Panc1 (cell line): ENCODE measurements around the gene HS3ST6. TPM values are rescaled to one million over a fixed set of nuclear protein-coding genes. Genes with fewer than 3 reads are reported as not detected.
A peak's percentile ranks its signal among the peaks of the same experiment; 100 is the strongest.

Experiments
- ATAC-seq: fragments of 200-7000 bp; cut with Tn5 transposase; 2 replicates; pipeline ENCODE4 v1.9.1; 2020; ENCODE audit warnings: mild to moderate bottlenecking, moderate library complexity
- BruUV-seq: library from RNA; stranded (reverse); fragments of 400-500 nt; replicated peaks from 2 replicates; lab custom pipeline; 2021; lab: Mats Ljungman, UMichigan
- CTCF ChIA-PET: fragments of 300-600 bp; sonication (Branson Sonifier 250); formaldehyde crosslinking; loops from one replicate; lab custom pipeline; 2022; ENCODE audit warnings: antibody characterized with exemption; lab: Charles Lee
- POLR2A ChIA-PET: fragments of 300-600 bp; sonication (Branson Sonifier 250); formaldehyde crosslinking; loops from one replicate; lab custom pipeline; 2022; ENCODE audit warnings: antibody characterized with exemption; lab: Charles Lee
- DNase-seq: peaks from one replicate; pipeline ENCODE4 v3.0.0-alpha.2; 2010; ENCODE audit warnings: low read depth, low spot score
- H3K27ac ChIP-seq: 2 replicates; pipeline ENCODE4 v1.5.1; 2011; ENCODE audit warnings: mild to moderate bottlenecking, low read length, inconsistent platforms
- H3K27me3 ChIP-seq: fragments of 200-500 bp; sonication (Bioruptor generic); 2 replicates; pipeline ENCODE4 v1.6.0; 2014; ENCODE audit warnings: low read length, inconsistent platforms; ENCODE audit not compliant: control insufficient read depth, insufficient read depth
- H3K36me3 ChIP-seq: fragments of 200-500 bp; sonication (Bioruptor generic); 2 replicates; pipeline ENCODE4 v1.5.1; 2014; ENCODE audit warnings: inconsistent platforms, mild to moderate bottlenecking, low read length, moderate library complexity; ENCODE audit not compliant: control insufficient read depth, insufficient read depth
- H3K4me1 ChIP-seq: 2 replicates; pipeline ENCODE4 v1.5.1; 2011; ENCODE audit warnings: inconsistent platforms, mild to moderate bottlenecking, low read length, moderate library complexity; ENCODE audit not compliant: control insufficient read depth, insufficient read depth
- H3K4me3 ChIP-seq, 2 experiments: 2 replicates each; pipeline ENCODE4 v1.5.1; 2011 to 2012; ENCODE audit warnings: low read depth in 2 of 2, low read length in 2 of 2, mild to moderate bottlenecking in 2 of 2, inconsistent platforms in 1 of 2, moderate library complexity in 1 of 2
- H3K9me3 ChIP-seq: fragments of 200-500 bp; sonication (Bioruptor generic); 2 replicates; pipeline ENCODE4 v1.5.1; 2014; ENCODE audit warnings: low read depth, mild to moderate bottlenecking, inconsistent platforms, low read length, moderate library complexity; ENCODE audit not compliant: control insufficient read depth, insufficient read depth
- POLR2AphosphoS5 ChIP-seq: IDR thresholded peaks from 2 replicates; pipeline ENCODE4 v1.6.1; 2012; ENCODE audit warnings: mild to moderate bottlenecking, low read depth, low read length, moderate library complexity
- SIN3A ChIP-seq: IDR thresholded peaks from 2 replicates; pipeline ENCODE4 v1.6.1; 2012; ENCODE audit warnings: low read depth, mild to moderate bottlenecking, low read length, moderate library complexity, borderline replicate concordance; ENCODE audit not compliant: insufficient read depth
- TCF7L2 ChIP-seq: IDR thresholded peaks from 2 replicates; pipeline ENCODE4 v1.6.1; 2011; ENCODE audit warnings: mild to moderate bottlenecking, low read depth, low read length, inconsistent platforms
- in situ Hi-C: cut with HindIII; loops from 2 replicates; pipeline ENCODE4 v1.10.0; 2016; ENCODE audit warnings: low sequenced_read_pairs, low pct_unique_long_range_greater_than_20kb
- intact Hi-C: fragments of 100-400 bp; cut with micrococcal nuclease; formaldehyde crosslinking; loops from one replicate; pipeline ENCODE4 v1.10.0; 2022; ENCODE audit not compliant: unreplicated experiment
- total RNA-seq: library from RNA; stranded (reverse); gene quantifications from one replicate; pipeline ENCODE4 v1.2.1, GENCODE V29; 2021; ENCODE audit not compliant: unreplicated experiment
- TF ChIP-seq, protein P1 (sequence below): fragments of 450-650 bp; IDR thresholded peaks from 2 replicates; pipeline ENCODE4 v1.5.1; 2017; ENCODE audit warnings: mild to moderate bottlenecking
- TF ChIP-seq, protein P2 (sequence below), 2 experiments: IDR thresholded peaks; 2 replicates each; pipeline ENCODE4 v1.6.1; 2011 to 2012; ENCODE audit warnings: low read depth in 2 of 2, control low read depth in 1 of 2, low read length in 1 of 2, mild to moderate bottlenecking in 1 of 2, moderate library complexity in 1 of 2; ENCODE audit not compliant: insufficient read depth in 1 of 2

Gene HS3ST6
- total RNA-seq, 1 experiment from 2014 or later = 3.3 TPM

GRCh38 chr16:1863681-1864460 lies 54.3 kb downstream of the HS3ST6 start:
- H3K27me3 ChIP-seq = no peaks in the 10 kb centered on the region; the same call in 1 of the 2 replicates
- in situ Hi-C loops = no loop called here
- H3K4me3 ChIP-seq = no peak overlapping the region
- TF ChIP-seq, protein P1, sequence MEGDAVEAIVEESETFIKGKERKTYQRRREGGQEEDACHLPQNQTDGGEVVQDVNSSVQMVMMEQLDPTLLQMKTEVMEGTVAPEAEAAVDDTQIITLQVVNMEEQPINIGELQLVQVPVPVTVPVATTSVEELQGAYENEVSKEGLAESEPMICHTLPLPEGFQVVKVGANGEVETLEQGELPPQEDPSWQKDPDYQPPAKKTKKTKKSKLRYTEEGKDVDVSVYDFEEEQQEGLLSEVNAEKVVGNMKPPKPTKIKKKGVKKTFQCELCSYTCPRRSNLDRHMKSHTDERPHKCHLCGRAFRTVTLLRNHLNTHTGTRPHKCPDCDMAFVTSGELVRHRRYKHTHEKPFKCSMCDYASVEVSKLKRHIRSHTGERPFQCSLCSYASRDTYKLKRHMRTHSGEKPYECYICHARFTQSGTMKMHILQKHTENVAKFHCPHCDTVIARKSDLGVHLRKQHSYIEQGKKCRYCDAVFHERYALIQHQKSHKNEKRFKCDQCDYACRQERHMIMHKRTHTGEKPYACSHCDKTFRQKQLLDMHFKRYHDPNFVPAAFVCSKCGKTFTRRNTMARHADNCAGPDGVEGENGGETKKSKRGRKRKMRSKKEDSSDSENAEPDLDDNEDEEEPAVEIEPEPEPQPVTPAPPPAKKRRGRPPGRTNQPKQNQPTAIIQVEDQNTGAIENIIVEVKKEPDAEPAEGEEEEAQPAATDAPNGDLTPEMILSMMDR = peak; percentile 80
- TF ChIP-seq, protein P2, sequence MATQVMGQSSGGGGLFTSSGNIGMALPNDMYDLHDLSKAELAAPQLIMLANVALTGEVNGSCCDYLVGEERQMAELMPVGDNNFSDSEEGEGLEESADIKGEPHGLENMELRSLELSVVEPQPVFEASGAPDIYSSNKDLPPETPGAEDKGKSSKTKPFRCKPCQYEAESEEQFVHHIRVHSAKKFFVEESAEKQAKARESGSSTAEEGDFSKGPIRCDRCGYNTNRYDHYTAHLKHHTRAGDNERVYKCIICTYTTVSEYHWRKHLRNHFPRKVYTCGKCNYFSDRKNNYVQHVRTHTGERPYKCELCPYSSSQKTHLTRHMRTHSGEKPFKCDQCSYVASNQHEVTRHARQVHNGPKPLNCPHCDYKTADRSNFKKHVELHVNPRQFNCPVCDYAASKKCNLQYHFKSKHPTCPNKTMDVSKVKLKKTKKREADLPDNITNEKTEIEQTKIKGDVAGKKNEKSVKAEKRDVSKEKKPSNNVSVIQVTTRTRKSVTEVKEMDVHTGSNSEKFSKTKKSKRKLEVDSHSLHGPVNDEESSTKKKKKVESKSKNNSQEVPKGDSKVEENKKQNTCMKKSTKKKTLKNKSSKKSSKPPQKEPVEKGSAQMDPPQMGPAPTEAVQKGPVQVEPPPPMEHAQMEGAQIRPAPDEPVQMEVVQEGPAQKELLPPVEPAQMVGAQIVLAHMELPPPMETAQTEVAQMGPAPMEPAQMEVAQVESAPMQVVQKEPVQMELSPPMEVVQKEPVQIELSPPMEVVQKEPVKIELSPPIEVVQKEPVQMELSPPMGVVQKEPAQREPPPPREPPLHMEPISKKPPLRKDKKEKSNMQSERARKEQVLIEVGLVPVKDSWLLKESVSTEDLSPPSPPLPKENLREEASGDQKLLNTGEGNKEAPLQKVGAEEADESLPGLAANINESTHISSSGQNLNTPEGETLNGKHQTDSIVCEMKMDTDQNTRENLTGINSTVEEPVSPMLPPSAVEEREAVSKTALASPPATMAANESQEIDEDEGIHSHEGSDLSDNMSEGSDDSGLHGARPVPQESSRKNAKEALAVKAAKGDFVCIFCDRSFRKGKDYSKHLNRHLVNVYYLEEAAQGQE (IDR thresholded peaks at IDR 0.05; ENCODE audit: insufficient read depth in 1 of 2, low read depth in 2 of 2, low read length in 1 of 2) = no peak
- TF ChIP-seq POLR2AphosphoS5 = no peak
- no peak for TF ChIP-seq SIN3A
- intact Hi-C loops = loop anchor here (5.0 kb wide), 1 partner anchor 68 kb away; no protein-coding TSS in a partner anchor
- ATAC-seq = peak; percentile 68; the same call in 1 of the 2 replicates
- no peaks in the 10 kb centered on the region for H3K9me3 ChIP-seq
- CTCF ChIA-PET = interaction anchor here (0.5 to 1.0 kb wide), 6 partner anchors 38 to 108 kb away, joined by 3 to 9 read pairs (median 4); no protein-coding TSS in a partner anchor
- H3K27ac ChIP-seq = no peak overlapping the region
- H3K36me3 ChIP-seq = no peaks in the 10 kb centered on the region
- BruUV-seq = no TSS peak
- POLR2A ChIA-PET = no interaction called here
- no peak for DNase-seq
- peaks cover 3% of the 10 kb centered on the region; the same call in 1 of the 2 replicates for H3K4me1 ChIP-seq

- in situ Hi-C loops (no loop called here), intact Hi-C loops (loop anchor here (5.0 kb wide), 1 partner anchor 70 kb away; no protein-coding TSS in a partner anchor)
- ChIA-PET POLR2A (no interaction called here), CTCF (interaction anchor here (0.5 kb wide), 1 partner anchor 67 kb away, joined by 3 read pairs; no protein-coding TSS in a partner anchor)
- no peaks in the 10 kb centered on the region for H3K9me3 ChIP-seq
- H3K4me1 ChIP-seq = peaks cover 3% of the 10 kb centered on the region; the same call in 1 of the 2 replicates
- no peaks in the 10 kb centered on the region; the same call in 1 of the 2 replicates for H3K27me3 ChIP-seq
- no TSS peak for BruUV-seq
- no peak overlapping the region for H3K4me3 ChIP-seq
- ATAC-seq (no peak), DNase-seq (no peak)
- H3K36me3 ChIP-seq = no peaks in the 10 kb centered on the region
- H3K27ac ChIP-seq = no peak overlapping the region
- TF ChIP-seq, protein P1 = no peak
- no peak for TF ChIP-seq POLR2AphosphoS5
- no peak for TF ChIP-seq SIN3A
- TF ChIP-seq, protein P2 (IDR thresholded peaks at IDR 0.05; ENCODE audit: insufficient read depth in 1 of 2, low read depth in 2 of 2, low read length in 1 of 2) = no peak
- TF ChIP-seq TCF7L2 = no peak
Observed at GRCh38 chr16:1862394-1862793, 55.8 kb downstream of the HS3ST6 start.
